Erythroblast (primary cell): ENCODE measurements around the gene METTL22.

Experiments used
- GATA1 ChIP-seq: IDR thresholded peaks from 2 replicates; pipeline ENCODE4 v1.6.1; 2011; ENCODE audit warnings: low read depth, mild to moderate bottlenecking, control low read depth, low read length, moderate library complexity
- POLR2A ChIP-seq: IDR thresholded peaks from 2 replicates; pipeline ENCODE4 v1.6.1; 2011; ENCODE audit warnings: mild to moderate bottlenecking, low read length

GRCh38 chr16:8647721-8648318 is 26.3 kb downstream of the METTL22 start:
- TF ChIP-seq POLR2A (no peak), GATA1 (no peak)
